ENCODE measurements around the gene ENTPD6. TPM values are rescaled to one million over a fixed set of nuclear protein-coding genes. Genes with fewer than 3 reads are reported as not detected.
"Not testable (repeated sequence)": the region's sequence is repeated elsewhere in the genome, so short reads cannot be mapped to it uniquely, and the experiment has no call there.

Gene ENTPD6
- total and polyA plus RNA-seq, 5 donors from 2014 or later = 27.2 to 68.0 (median 30.8) TPM

GRCh38 chr20:25178563-25179438, 16.7 kb upstream of the ENTPD6 start:
- Histone ChIP-seq H3K27me3 (ENCODE audit: control insufficient read depth, insufficient read depth, low read length) (no peaks in the 10 kb centered on the region), H3K9me3 (ENCODE audit: control insufficient read depth in 2 of 2, low read length in 2 of 2) (no peaks in the 10 kb centered on the region), H3K4me1 (ENCODE audit: control insufficient read depth, insufficient read depth, low read length, poor library complexity, severe bottlenecking) (no peaks in the 10 kb centered on the region), H3K36me3 (ENCODE audit: control insufficient read depth, insufficient read depth, low read length) (no peaks in the 10 kb centered on the region), H3K27ac (ENCODE audit: insufficient read depth, low read length, poor library complexity, severe bottlenecking) (no peak overlapping the region), H3K4me3 (ENCODE audit: low read depth, low read length) (no peak overlapping the region)
- Mint-ChIP-seq H3K27me3 (peaks cover 14% of the 10 kb centered on the region), H3K9me3 (peaks cover 0 to 14% (median 5%) of the 10 kb centered on the region in 7 donors), H3K36me3 (no peaks in the 10 kb centered on the region), H3K27ac (peak overlapping the region in 1 of 3 donors; percentile 13), H3K4me3 (no peak overlapping the region), H3K4me1 (no peaks in the 10 kb centered on the region)
- ATAC-seq (ENCODE audit: low read depth in 2 of 2) (peak in 1 of 2 donors; percentile 64), DNase-seq (peak in 2 of 3 donors; percentile 42 to 49)

- Histone ChIP-seq H3K4me3 (ENCODE audit: low read depth, low read length) (no peak overlapping the region), H3K36me3 (ENCODE audit: control insufficient read depth, insufficient read depth, low read length) (no peaks in the 10 kb centered on the region), H3K27me3 (ENCODE audit: control insufficient read depth, insufficient read depth, low read length) (no peaks in the 10 kb centered on the region), H3K27ac (ENCODE audit: insufficient read depth, low read length, poor library complexity, severe bottlenecking) (no peak overlapping the region), H3K9me3 (ENCODE audit: control insufficient read depth in 2 of 2, low read length in 2 of 2) (no peaks in the 10 kb centered on the region), H3K4me1 (ENCODE audit: control insufficient read depth, insufficient read depth, low read length, poor library complexity, severe bottlenecking) (no peaks in the 10 kb centered on the region)
- Mint-ChIP-seq H3K9me3 (peaks cover 0 to 20% (median 5%) of the 10 kb centered on the region in 7 donors), H3K27me3 (peaks cover 21% of the 10 kb centered on the region), H3K27ac (peak overlapping the region in 1 of 3 donors; percentile 13), H3K36me3 (no peaks in the 10 kb centered on the region), H3K4me1 (no peaks in the 10 kb centered on the region), H3K4me3 (no peak overlapping the region)
- no peak for ATAC-seq (ENCODE audit: low read depth in 2 of 2)
- DNase-seq = no peak
Observed at GRCh38 chr20:25179439-25180089, 15.9 kb upstream of the ENTPD6 start.

GRCh38 chr20:25184391-25184790, 11.1 kb upstream of the ENTPD6 start:
- H3K36me3 Mint-ChIP-seq; H3K27ac ChIP-seq (ENCODE audit: insufficient read depth, low read length, poor library complexity, severe bottlenecking); H3K4me3 Mint-ChIP-seq; H3K9me3 ChIP-seq (ENCODE audit: control insufficient read depth in 2 of 2, low read length in 2 of 2); H3K27me3 ChIP-seq (ENCODE audit: control insufficient read depth, insufficient read depth, low read length); H3K4me3 ChIP-seq (ENCODE audit: low read depth, low read length); H3K36me3 ChIP-seq (ENCODE audit: control insufficient read depth, insufficient read depth, low read length); DNase-seq; H3K4me1 Mint-ChIP-seq; ATAC-seq (ENCODE audit: low read depth in 2 of 2); H3K27ac Mint-ChIP-seq; H3K4me1 ChIP-seq (ENCODE audit: control insufficient read depth, insufficient read depth, low read length, poor library complexity, severe bottlenecking): not testable (repeated sequence)
- Mint-ChIP-seq H3K9me3 (peaks cover 0 to 24% (median 8%) of the 10 kb centered on the region in 7 donors), H3K27me3 (peaks cover 50% of the 10 kb centered on the region)

- peaks cover 57% of the 10 kb centered on the region for H3K27me3 Mint-ChIP-seq
Observed at GRCh38 chr20:25187220-25187619, 8.3 kb upstream of the ENTPD6 start.

GRCh38 chr20:25187635-25188034, 7.9 kb upstream of the ENTPD6 start:
- H3K27me3 Mint-ChIP-seq = peaks cover 53% of the 10 kb centered on the region
- ATAC-seq (ENCODE audit: low read depth in 2 of 2) = no peak

More at GRCh38 chr20:25187220-25187619, 8.3 kb upstream of the ENTPD6 start:
- H3K4me3 Mint-ChIP-seq = no peak overlapping the region
- no peaks in the 10 kb centered on the region for H3K4me1 ChIP-seq (ENCODE audit: control insufficient read depth, insufficient read depth, low read length, poor library complexity, severe bottlenecking)
- H3K36me3 Mint-ChIP-seq = no peaks in the 10 kb centered on the region
- no peaks in the 10 kb centered on the region for H3K4me1 Mint-ChIP-seq
- H3K36me3 ChIP-seq (ENCODE audit: control insufficient read depth, insufficient read depth, low read length) = no peaks in the 10 kb centered on the region
- no peak overlapping the region for H3K4me3 ChIP-seq (ENCODE audit: low read depth, low read length)
- H3K27ac Mint-ChIP-seq = no peak overlapping the region
- peaks cover 0 to 24% (median 7%) of the 10 kb centered on the region in 7 donors for H3K9me3 Mint-ChIP-seq
- DNase-seq = no peak
- no peak overlapping the region for H3K27ac ChIP-seq (ENCODE audit: insufficient read depth, low read length, poor library complexity, severe bottlenecking)
- H3K27me3 ChIP-seq (ENCODE audit: control insufficient read depth, insufficient read depth, low read length) = peaks cover 2% of the 10 kb centered on the region
- ATAC-seq (ENCODE audit: low read depth in 2 of 2) = no peak
- H3K9me3 ChIP-seq (ENCODE audit: control insufficient read depth in 2 of 2, low read length in 2 of 2) = no peaks in the 10 kb centered on the region

GRCh38 chr20:25188218-25188617, 7.3 kb upstream of the ENTPD6 start:
- peaks cover 2% of the 10 kb centered on the region for H3K27me3 ChIP-seq (ENCODE audit: control insufficient read depth, insufficient read depth, low read length)
- H3K9me3 ChIP-seq (ENCODE audit: control insufficient read depth in 2 of 2, low read length in 2 of 2) = no peaks in the 10 kb centered on the region
- H3K4me1 ChIP-seq (ENCODE audit: control insufficient read depth, insufficient read depth, low read length, poor library complexity, severe bottlenecking) = no peaks in the 10 kb centered on the region
- H3K4me1 Mint-ChIP-seq = no peaks in the 10 kb centered on the region
- H3K9me3 Mint-ChIP-seq = peaks cover 0 to 16% (median 6%) of the 10 kb centered on the region in 7 donors
- H3K4me3 Mint-ChIP-seq = no peak overlapping the region
- no peaks in the 10 kb centered on the region for H3K36me3 Mint-ChIP-seq
- DNase-seq (no peak), ATAC-seq (ENCODE audit: low read depth in 2 of 2) (no peak)
- H3K36me3 ChIP-seq (ENCODE audit: control insufficient read depth, insufficient read depth, low read length) = no peaks in the 10 kb centered on the region
- no peak overlapping the region for H3K27ac ChIP-seq (ENCODE audit: insufficient read depth, low read length, poor library complexity, severe bottlenecking)
- H3K4me3 ChIP-seq (ENCODE audit: low read depth, low read length) = no peak overlapping the region
- H3K27ac Mint-ChIP-seq = no peak overlapping the region
- H3K27me3 Mint-ChIP-seq = peaks cover 54% of the 10 kb centered on the region

More at GRCh38 chr20:25187635-25188034, 7.9 kb upstream of the ENTPD6 start:
- H3K4me1 ChIP-seq (ENCODE audit: control insufficient read depth, insufficient read depth, low read length, poor library complexity, severe bottlenecking) = no peaks in the 10 kb centered on the region
- no peak overlapping the region for H3K27ac Mint-ChIP-seq
- H3K4me1 Mint-ChIP-seq = no peaks in the 10 kb centered on the region
- no peaks in the 10 kb centered on the region for H3K9me3 ChIP-seq (ENCODE audit: control insufficient read depth in 2 of 2, low read length in 2 of 2)
- H3K36me3 ChIP-seq (ENCODE audit: control insufficient read depth, insufficient read depth, low read length) = no peaks in the 10 kb centered on the region
- peaks cover 0 to 21% (median 6%) of the 10 kb centered on the region in 7 donors for H3K9me3 Mint-ChIP-seq
- no peak overlapping the region for H3K4me3 Mint-ChIP-seq
- no peaks in the 10 kb centered on the region for H3K36me3 Mint-ChIP-seq
- no peak for DNase-seq
- H3K4me3 ChIP-seq (ENCODE audit: low read depth, low read length) = no peak overlapping the region
- H3K27ac ChIP-seq (ENCODE audit: insufficient read depth, low read length, poor library complexity, severe bottlenecking) = no peak overlapping the region
- H3K27me3 ChIP-seq (ENCODE audit: control insufficient read depth, insufficient read depth, low read length) = peaks cover 2% of the 10 kb centered on the region

- no peaks in the 10 kb centered on the region for H3K9me3 Mint-ChIP-seq
- DNase-seq (no peak), ATAC-seq (ENCODE audit: low read depth in 2 of 2) (no peak)
- H3K36me3 Mint-ChIP-seq = no peaks in the 10 kb centered on the region
- H3K4me1 ChIP-seq (ENCODE audit: control insufficient read depth, insufficient read depth, low read length, poor library complexity, severe bottlenecking) = peaks cover 8% of the 10 kb centered on the region
- H3K27me3 ChIP-seq (ENCODE audit: control insufficient read depth, insufficient read depth, low read length) = peaks cover 2% of the 10 kb centered on the region
- H3K9me3 ChIP-seq (ENCODE audit: control insufficient read depth in 2 of 2, low read length in 2 of 2) = no peaks in the 10 kb centered on the region
- H3K36me3 ChIP-seq (ENCODE audit: control insufficient read depth, insufficient read depth, low read length) = no peaks in the 10 kb centered on the region
- no peak overlapping the region for H3K27ac Mint-ChIP-seq
- H3K4me3 Mint-ChIP-seq = no peak overlapping the region
- peaks cover 36% of the 10 kb centered on the region for H3K27me3 Mint-ChIP-seq
- no peak overlapping the region for H3K27ac ChIP-seq (ENCODE audit: insufficient read depth, low read length, poor library complexity, severe bottlenecking)
- no peak overlapping the region for H3K4me3 ChIP-seq (ENCODE audit: low read depth, low read length)
- H3K4me1 Mint-ChIP-seq = peaks cover 0 to 6% (median 2%) of the 10 kb centered on the region in 4 donors
Observed at GRCh38 chr20:25191051-25191450, 4.5 kb upstream of the ENTPD6 start.

Measured in CD4-positive, CD25-positive, alpha-beta regulatory T cell (primary cell).